Neutrophil (primary cell): ENCODE results near the gene HSPG2.

Experiments
- H3K27ac ChIP-seq: fragments of 200-600 bp; sonication (generic); 2 replicates; pipeline ENCODE4 v1.5.1; 2016; ENCODE audit warnings: mild to moderate bottlenecking, moderate library complexity
- H3K27me3 ChIP-seq: fragments of 200-600 bp; sonication (generic); 2 replicates; pipeline ENCODE4 v1.6.0; 2016; ENCODE audit warnings: mild to moderate bottlenecking
- H3K36me3 ChIP-seq: fragments of 200-600 bp; sonication (generic); 2 replicates; pipeline ENCODE4 v1.5.1; 2017
- H3K4me1 ChIP-seq, 2 experiments: fragments of 200-600 bp in 1 of 2; sonication (generic) in 1 of 2; 1 replicate in 1 of 2; 2 replicates in 1 of 2; pipeline versions ENCODE4 v1.5.1 to v1.6.1; 2013 to 2016; ENCODE audit warnings: low read depth in 1 of 2, low read length in 1 of 2, mild to moderate bottlenecking in 1 of 2, moderate library complexity in 1 of 2; ENCODE audit not compliant: control insufficient read depth in 1 of 2, insufficient read depth in 1 of 2
- H3K4me3 ChIP-seq, 2 experiments: fragments of 200-600 bp in 1 of 2; sonication (generic) in 1 of 2; 1 replicate in 1 of 2; 2 replicates in 1 of 2; pipeline ENCODE4 v1.5.1; 2013 to 2016; ENCODE audit warnings: low read depth in 1 of 2, low read length in 1 of 2, mild to moderate bottlenecking in 1 of 2, moderate library complexity in 1 of 2
- H3K9me3 ChIP-seq: fragments of 200-600 bp; sonication (generic); 2 replicates; pipeline ENCODE4 v1.5.1; 2016
- CTCF ChIP-seq: fragments of 200-600 bp; sonication (generic); IDR thresholded peaks from 2 replicates; pipeline ENCODE4 v1.5.1; 2016; ENCODE audit warnings: antibody characterized with exemption

Gene HSPG2

GRCh38 chr1:21886486-21887215 is 50.5 kb downstream of the HSPG2 start:
- H3K36me3 ChIP-seq, result no peaks in the 10 kb centered on the region
- H3K27ac ChIP-seq, result no peak overlapping the region
- no peak overlapping the region for H3K4me3 ChIP-seq
- TF ChIP-seq CTCF, result no peak
- H3K4me1 ChIP-seq, result peaks cover 0 to 6% of the 10 kb centered on the region in 2 experiments
- H3K9me3 ChIP-seq, result no peaks in the 10 kb centered on the region
- no peaks in the 10 kb centered on the region for H3K27me3 ChIP-seq

GRCh38 chr1:21885236-21886037 is 51.7 kb downstream of the HSPG2 start:
- H3K27ac ChIP-seq, result no peak overlapping the region
- no peak for TF ChIP-seq CTCF
- no peaks in the 10 kb centered on the region for H3K36me3 ChIP-seq
- H3K4me3 ChIP-seq, result no peak overlapping the region
- no peaks in the 10 kb centered on the region for H3K27me3 ChIP-seq
- peaks cover 0 to 6% of the 10 kb centered on the region in 2 experiments for H3K4me1 ChIP-seq
- H3K9me3 ChIP-seq, result no peaks in the 10 kb centered on the region

GRCh38 chr1:21884456-21885235 is 52.5 kb downstream of the HSPG2 start:
- H3K9me3 ChIP-seq, result no peaks in the 10 kb centered on the region

GRCh38 chr1:21882721-21883415 is 54.2 kb downstream of the HSPG2 start:
- H3K27ac ChIP-seq, result no peak overlapping the region
- no peak overlapping the region for H3K4me3 ChIP-seq
- no peak for TF ChIP-seq CTCF
- H3K4me1 ChIP-seq, result peaks cover 0 to 6% of the 10 kb centered on the region in 2 experiments
- no peaks in the 10 kb centered on the region for H3K27me3 ChIP-seq
- no peaks in the 10 kb centered on the region for H3K9me3 ChIP-seq
- no peaks in the 10 kb centered on the region for H3K36me3 ChIP-seq

More at GRCh38 chr1:21884456-21885235, 52.5 kb downstream of the HSPG2 start:
- Histone ChIP-seq H3K4me1 (peaks cover 0 to 6% of the 10 kb centered on the region in 2 experiments), H3K27me3 (no peaks in the 10 kb centered on the region), H3K27ac (no peak overlapping the region), H3K36me3 (no peaks in the 10 kb centered on the region), H3K4me3 (no peak overlapping the region)
- TF ChIP-seq CTCF, result no peak

- Histone ChIP-seq H3K9me3 (no peaks in the 10 kb centered on the region), H3K27ac (no peak overlapping the region), H3K4me3 (no peak overlapping the region), H3K4me1 (peaks cover 0 to 6% of the 10 kb centered on the region in 2 experiments), H3K27me3 (no peaks in the 10 kb centered on the region), H3K36me3 (no peaks in the 10 kb centered on the region)
- TF ChIP-seq CTCF, result no peak
Measured at GRCh38 chr1:21881250-21881649, 55.9 kb downstream of the HSPG2 start.
